HepG2 (cell line): Measurements from ENCODE around the gene MXRA7. TPM values are rescaled to one million over a fixed set of nuclear protein-coding genes. Genes with fewer than 3 reads are reported as not detected.

Experiments
- AGO2 ChIP-seq: fragments of 200-400 bp; formaldehyde crosslinking; optimal IDR thresholded peaks from 2 replicates; pipeline ENCODE3; 2017; ENCODE audit warnings: mild to moderate bottlenecking, low read depth, low read length, moderate library complexity
- ARID2 ChIP-seq: sonication (generic); formaldehyde crosslinking; IDR thresholded peaks from 2 replicates; pipeline ENCODE4 v1.8.1; 2022; ENCODE audit warnings: mild to moderate bottlenecking, missing genetic modification reagents, borderline replicate concordance
- CBFB ChIP-seq: sonication (generic); formaldehyde crosslinking; IDR thresholded peaks from 2 replicates; pipeline ENCODE4 v1.4.0; 2020; ENCODE audit warnings: missing genetic modification reagents
- FOXP1 ChIP-seq, 2 experiments: fragments of 450-650 bp in 1 of 2; IDR thresholded peaks; 2 replicates each; pipeline ENCODE4 v1.6.1; 2017 to 2018; ENCODE audit warnings: antibody characterized with exemption in 1 of 2
- HNF4A ChIP-seq: sonication (generic); formaldehyde crosslinking; IDR thresholded peaks from 2 replicates; pipeline ENCODE4 v1.4.0; 2020; ENCODE audit warnings: missing genetic modification reagents
- HNRNPLL ChIP-seq: fragments of 200-400 bp; formaldehyde crosslinking; IDR thresholded peaks from 2 replicates; pipeline ENCODE4 v1.6.1; 2017; ENCODE audit warnings: mild to moderate bottlenecking, low read depth, low read length; ENCODE audit not compliant: poor library complexity, severe bottlenecking
- MXD4 ChIP-seq: IDR thresholded peaks from 2 replicates; pipeline ENCODE4 v1.6.1; 2016; ENCODE audit warnings: mild to moderate bottlenecking, missing biosample characterization, missing genetic modification reagents
- RFX3 ChIP-seq: IDR thresholded peaks from 2 replicates; pipeline ENCODE4 v1.6.1; 2016; ENCODE audit warnings: missing biosample characterization, missing genetic modification reagents
- SNAI1 ChIP-seq: sonication (generic); formaldehyde crosslinking; IDR thresholded peaks from 2 replicates; pipeline ENCODE4 v1.5.0; 2020; ENCODE audit warnings: mild to moderate bottlenecking, missing genetic modification reagents, borderline replicate concordance
- SNAPC2 ChIP-seq: sonication (generic); formaldehyde crosslinking; IDR thresholded peaks from 2 replicates; pipeline ENCODE4 v1.8.1; 2022; ENCODE audit warnings: mild to moderate bottlenecking, missing genetic modification reagents
- TRAFD1 ChIP-seq: sonication (generic); formaldehyde crosslinking; IDR thresholded peaks from 2 replicates; pipeline ENCODE4 v1.5.1; 2020; ENCODE audit warnings: missing genetic modification reagents, mild to moderate bottlenecking, borderline replicate concordance
- UBTF ChIP-seq: sonication (generic); formaldehyde crosslinking; IDR thresholded peaks from 2 replicates; pipeline ENCODE4 v1.4.0; 2020; ENCODE audit warnings: mild to moderate bottlenecking, missing genetic modification reagents
- ZBTB4 ChIP-seq: sonication (generic); formaldehyde crosslinking; IDR thresholded peaks from 2 replicates; pipeline ENCODE4 v1.4.0; 2020; ENCODE audit warnings: missing genetic modification reagents, mild to moderate bottlenecking, borderline replicate concordance
- ZHX2 ChIP-seq, 2 experiments: sonication (generic) in 1 of 2; formaldehyde crosslinking in 1 of 2; IDR thresholded peaks; 2 replicates each; pipeline versions ENCODE4 v1.6.1 to v1.9.0; 2014 to 2022; ENCODE audit warnings: antibody characterized with exemption in 1 of 2, borderline replicate concordance in 1 of 2, inconsistent platforms in 1 of 2, low read depth in 1 of 2, missing genetic modification reagents in 1 of 2
- polyA plus RNA-seq, 8 experiments: library from polyadenylated mRNA; depleted of rRNA in 3 of 8; stranded (reverse) in 7 of 8; unstranded in 1 of 8; fragments of >200 nt; fragmentation: Illumina TruSeq in 4 of 8; extraction: Trizol in 4 of 8; gene quantifications; 2 replicates each; pipeline versions ENCODE4 v1.2.1 to v1.2.3, GENCODE V29; 2011 to 2016; ENCODE audit warnings: low read depth in 4 of 8, missing spikeins in 1 of 8, mixed read lengths in 1 of 8; ENCODE audit not compliant: insufficient read depth in 1 of 8
- total RNA-seq, 5 experiments: library from RNA; depleted of rRNA; stranded (reverse); fragments of >200 nt; fragmentation: Illumina TruSeq; extraction: Trizol; gene quantifications; 2 replicates each; pipeline ENCODE4 v1.2.3, GENCODE V29; 2016; ENCODE audit warnings: low read depth in 1 of 5

Gene MXRA7
- total and polyA plus RNA-seq, 2 of the 13 experiments (the other 11 are each of a cell fraction or from before 2014, with no cell fraction given): 44.8 to 112 TPM

- TF ChIP-seq ZBTB4: no peak
- no peak for TF ChIP-seq FOXP1 (IDR thresholded peaks at IDR 0.05)
- no peak for TF ChIP-seq FOXP1 (CRISPR knock-in tag; IDR thresholded peaks at IDR 0.05)
- TF ChIP-seq TRAFD1: no peak
- TF ChIP-seq ZHX2 (IDR thresholded peaks at IDR 0.05; ENCODE audit: low read depth): no peak
- TF ChIP-seq ZHX2 (CRISPR knock-in tag; IDR thresholded peaks at IDR 0.05; ENCODE audit: borderline replicate concordance): no peak
- TF ChIP-seq SNAI1 (CRISPR knock-in tag): no peak
- TF ChIP-seq MXD4 (CRISPR knock-in tag): peak; percentile 24; the same call in 1 of the 2 replicates
- TF ChIP-seq AGO2: no peak
- TF ChIP-seq UBTF (CRISPR knock-in tag): no peak; the same call in 1 of the 2 replicates
- TF ChIP-seq RFX3 (CRISPR knock-in tag): no peak
- TF ChIP-seq HNF4A (CRISPR knock-in tag): no peak
- no peak for TF ChIP-seq CBFB (CRISPR knock-in tag)
- TF ChIP-seq SNAPC2 (CRISPR knock-in tag): no peak
- peak; percentile 3 for TF ChIP-seq HNRNPLL
- TF ChIP-seq ARID2: no peak
These were observed 1.5 kb downstream of the MXRA7 start (continued) for GRCh38 chr17:76709077-76709950.
